OCI-LY1 (cell line): ENCODE results near the gene EPB41L4A.

Experiments used
- H2AFZ ChIP-seq: fragments of 200-600 bp; sonication (generic), shearing (Covaris generic); 2 replicates; pipeline ENCODE4 v1.6.0; 2014; ENCODE audit warnings: antibody characterized with exemption, mild to moderate bottlenecking, low read length
- H3F3A ChIP-seq: fragments of 200-600 bp; sonication (generic), shearing (Covaris generic); 2 replicates; pipeline ENCODE4 v1.6.0; 2014; ENCODE audit warnings: mild to moderate bottlenecking, antibody characterized with exemption, low read length, moderate library complexity; ENCODE audit not compliant: insufficient read depth
- H3K27ac ChIP-seq: fragments of 200-600 bp; sonication (generic); 2 replicates; pipeline ENCODE4 v1.5.1; 2014; ENCODE audit warnings: low read length, mixed run types, mild to moderate bottlenecking, low read depth; ENCODE audit not compliant: poor library complexity, severe bottlenecking
- H3K27me3 ChIP-seq: fragments of 200-600 bp; sonication (generic); 2 replicates; pipeline ENCODE4 v1.6.0; 2014; ENCODE audit warnings: antibody characterized with exemption, mild to moderate bottlenecking, low read length, moderate library complexity; ENCODE audit not compliant: insufficient read depth
- H3K36me3 ChIP-seq: fragments of 200-600 bp; sonication (generic); 2 replicates; pipeline ENCODE4 v1.6.1; 2014; ENCODE audit warnings: mild to moderate bottlenecking, antibody characterized with exemption, low read length, moderate library complexity, mixed read lengths; ENCODE audit not compliant: insufficient read depth
- H3K4me1 ChIP-seq: fragments of 200-600 bp; sonication (generic); 2 replicates; pipeline ENCODE4 v1.5.1; 2014; ENCODE audit warnings: mild to moderate bottlenecking, low read length, moderate library complexity; ENCODE audit not compliant: insufficient read depth, severe bottlenecking
- H3K4me2 ChIP-seq: fragments of 200-600 bp; sonication (generic), shearing (Covaris generic); 2 replicates; pipeline ENCODE4 v1.6.1; 2014; ENCODE audit warnings: low read length
- H3K4me3 ChIP-seq: fragments of 200-600 bp; sonication (generic); 2 replicates; pipeline ENCODE4 v1.5.1; 2014; ENCODE audit warnings: low read length, low read depth, mild to moderate bottlenecking, mixed read lengths; ENCODE audit not compliant: poor library complexity, severe bottlenecking
- H3K79me2 ChIP-seq: fragments of 200-600 bp; shearing (Covaris generic); 2 replicates; pipeline ENCODE4 v1.6.1; 2016; ENCODE audit warnings: mixed run types, low read length, mixed read lengths; ENCODE audit not compliant: insufficient read depth
- H3K9ac ChIP-seq: fragments of 200-600 bp; sonication (generic), shearing (Covaris generic); 2 replicates; pipeline ENCODE4 v1.6.1; 2014; ENCODE audit warnings: mild to moderate bottlenecking, low read length, mixed read lengths
- H3K9me2 ChIP-seq: fragments of 200-600 bp; sonication (generic), shearing (Covaris generic); 2 replicates; pipeline ENCODE4 v1.6.1; 2014; ENCODE audit warnings: low read depth, mild to moderate bottlenecking, low read length, mixed read lengths
- H3K9me3 ChIP-seq: fragments of 200-600 bp; shearing (Covaris generic); 2 replicates; pipeline ENCODE4 v1.6.1; 2014; ENCODE audit warnings: low read length, mixed read lengths
- H4K20me1 ChIP-seq: fragments of 200-600 bp; sonication (generic), shearing (Covaris generic); 2 replicates; pipeline ENCODE4 v1.6.0; 2016; ENCODE audit warnings: mild to moderate bottlenecking, low read length; ENCODE audit not compliant: insufficient read depth
- EZH2 ChIP-seq: fragments of 200-600 bp; sonication (generic), shearing (Covaris generic); IDR thresholded peaks from 2 replicates; pipeline ENCODE4 v1.8.0; 2017; ENCODE audit warnings: borderline replicate concordance, mixed run types, mild to moderate bottlenecking, antibody characterized with exemption, low read length, moderate library complexity, mixed read lengths
- TF ChIP-seq, protein P1 (sequence below): fragments of 200-600 bp; sonication (generic), shearing (Covaris generic); IDR thresholded peaks from 2 replicates; pipeline ENCODE4 v1.5.1; 2017; ENCODE audit warnings: mild to moderate bottlenecking, antibody characterized with exemption, low read length, moderate library complexity, mixed read lengths

The EPB41L4A gene

DNA sequence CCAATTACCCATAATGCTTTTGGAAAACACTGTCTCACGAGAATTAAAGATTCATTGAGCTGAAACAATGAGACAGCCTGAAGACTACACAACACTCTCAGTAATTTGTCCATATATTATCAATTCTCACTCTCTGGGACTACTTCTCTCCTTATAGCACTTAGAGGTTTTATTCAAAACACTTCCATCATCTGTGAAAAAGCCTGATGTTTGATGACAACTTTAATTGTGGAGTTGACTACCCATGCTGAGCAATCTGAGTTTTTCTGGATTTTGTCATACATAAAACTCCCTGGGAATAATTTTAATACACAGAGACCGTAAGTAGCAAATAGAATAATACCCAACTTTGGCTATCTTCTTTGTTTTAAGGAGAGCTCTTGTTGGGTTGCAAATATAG is 305.5 kb downstream of the EPB41L4A start:
- no peak overlapping the region for H2AFZ ChIP-seq
- H3K27me3 ChIP-seq = no peaks in the 10 kb centered on the region
- H3K36me3 ChIP-seq = no peaks in the 10 kb centered on the region
- no peaks in the 10 kb centered on the region for H3K9me3 ChIP-seq
- TF ChIP-seq, protein P1, sequence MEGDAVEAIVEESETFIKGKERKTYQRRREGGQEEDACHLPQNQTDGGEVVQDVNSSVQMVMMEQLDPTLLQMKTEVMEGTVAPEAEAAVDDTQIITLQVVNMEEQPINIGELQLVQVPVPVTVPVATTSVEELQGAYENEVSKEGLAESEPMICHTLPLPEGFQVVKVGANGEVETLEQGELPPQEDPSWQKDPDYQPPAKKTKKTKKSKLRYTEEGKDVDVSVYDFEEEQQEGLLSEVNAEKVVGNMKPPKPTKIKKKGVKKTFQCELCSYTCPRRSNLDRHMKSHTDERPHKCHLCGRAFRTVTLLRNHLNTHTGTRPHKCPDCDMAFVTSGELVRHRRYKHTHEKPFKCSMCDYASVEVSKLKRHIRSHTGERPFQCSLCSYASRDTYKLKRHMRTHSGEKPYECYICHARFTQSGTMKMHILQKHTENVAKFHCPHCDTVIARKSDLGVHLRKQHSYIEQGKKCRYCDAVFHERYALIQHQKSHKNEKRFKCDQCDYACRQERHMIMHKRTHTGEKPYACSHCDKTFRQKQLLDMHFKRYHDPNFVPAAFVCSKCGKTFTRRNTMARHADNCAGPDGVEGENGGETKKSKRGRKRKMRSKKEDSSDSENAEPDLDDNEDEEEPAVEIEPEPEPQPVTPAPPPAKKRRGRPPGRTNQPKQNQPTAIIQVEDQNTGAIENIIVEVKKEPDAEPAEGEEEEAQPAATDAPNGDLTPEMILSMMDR = no peak
- TF ChIP-seq EZH2 = no peak
- H4K20me1 ChIP-seq = no peaks in the 10 kb centered on the region
- no peak overlapping the region for H3K27ac ChIP-seq
- no peaks in the 10 kb centered on the region for H3K9me2 ChIP-seq
- H3K9ac ChIP-seq = no peak overlapping the region
- H3F3A ChIP-seq = no peaks in the 10 kb centered on the region
- no peak overlapping the region for H3K4me3 ChIP-seq
- H3K4me2 ChIP-seq = no peak overlapping the region
- H3K79me2 ChIP-seq = no peaks in the 10 kb centered on the region
- H3K4me1 ChIP-seq = peaks cover 36% of the 10 kb centered on the region
